ENCODE measurements around the gene TRPC5OS.

TRPC5OS gene

GRCh38 chrX:111896148-111896547, 20.2 kb downstream of the TRPC5OS start:
- DNase-seq (ENCODE audit: low spot score) = no peak

DNA sequence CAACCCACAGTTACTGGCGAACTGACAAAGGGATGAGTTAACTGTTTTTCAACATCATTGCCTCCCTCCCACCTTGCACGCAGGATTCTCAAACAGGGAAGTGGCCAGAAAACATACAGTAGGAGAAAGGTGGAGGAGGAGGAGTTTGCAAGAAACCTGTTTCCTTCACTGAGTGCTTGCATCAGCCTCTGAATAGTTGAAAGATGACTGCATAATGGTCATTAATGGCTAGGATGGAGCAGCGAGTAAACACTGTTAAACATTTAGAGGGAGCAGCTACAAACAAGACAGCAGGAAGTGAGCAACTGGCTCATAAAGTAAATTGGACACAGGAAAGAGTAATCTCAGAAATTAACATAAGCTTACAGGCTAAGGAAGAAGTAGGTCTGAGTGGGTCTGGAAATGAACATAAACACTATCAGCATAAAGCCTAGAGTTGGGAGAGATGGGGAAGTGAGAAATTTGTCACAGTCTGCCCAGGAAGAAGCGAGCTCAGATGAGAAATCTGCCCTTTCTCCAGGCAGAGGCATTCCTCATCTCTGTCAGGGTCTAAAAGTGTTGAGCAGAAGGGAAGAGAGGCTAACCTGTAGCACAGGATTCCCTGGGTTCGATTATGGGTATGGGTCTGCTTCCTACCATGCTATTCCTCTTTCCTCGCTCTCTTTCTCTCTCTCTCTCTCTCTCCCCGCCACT, 38.6 kb downstream of the TRPC5OS start:
- DNase-seq (ENCODE audit: low spot score) = no peak

DNA sequence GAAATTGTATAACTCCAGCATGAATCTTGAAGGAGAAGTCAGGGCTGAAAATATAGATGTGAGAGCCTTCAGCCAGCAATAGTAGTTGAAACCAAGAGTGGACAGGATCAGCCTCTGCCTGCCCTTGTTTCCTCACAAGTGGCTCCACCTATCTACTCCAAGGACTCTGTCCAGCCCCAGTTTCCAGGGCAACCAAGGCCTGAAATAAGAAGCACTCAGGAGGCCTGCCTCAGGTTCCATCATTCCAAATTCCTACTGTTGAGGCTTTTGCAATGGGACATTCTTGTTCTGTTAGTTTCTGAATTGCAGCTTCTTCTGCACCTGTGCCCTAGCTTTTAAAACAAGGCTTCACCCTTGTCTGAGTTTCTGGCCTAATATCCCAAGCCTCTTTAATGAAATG, 41.6 kb downstream of the TRPC5OS start:
- no peak for DNase-seq (ENCODE audit: low spot score)

DNA sequence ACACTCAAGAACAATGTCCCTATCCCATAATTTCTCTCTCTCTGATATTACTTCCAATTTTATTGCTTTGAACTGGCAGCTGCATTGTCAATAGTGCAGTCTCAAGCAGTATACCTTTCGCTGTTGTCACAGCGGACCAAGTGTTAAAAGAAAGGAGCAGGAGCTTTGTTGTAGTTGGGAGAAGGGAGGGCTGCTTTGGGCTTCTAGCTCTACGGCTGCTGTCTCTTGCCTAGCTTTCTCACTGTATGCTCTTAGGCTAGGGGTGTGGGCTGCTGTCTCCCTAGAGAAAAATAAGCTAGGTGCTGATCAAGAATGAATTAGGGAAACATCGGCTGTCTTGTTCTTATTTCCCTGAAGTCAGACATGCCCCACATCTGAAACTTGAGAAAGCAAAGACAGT, 52.5 kb downstream of the TRPC5OS start:
- DNase-seq (ENCODE audit: low spot score) = no peak

All from COLO829 (cell line).